Kidney epithelial cell (primary cell): ENCODE results near the gene RET. TPM values are rescaled to one million over a fixed set of nuclear protein-coding genes. Genes with fewer than 3 reads are reported as not detected.
A peak's percentile ranks its signal among the peaks of the same experiment; 100 is the strongest.

Experiments
- DNase-seq: peaks from one replicate; pipeline ENCODE4 v3.0.0-alpha.2; 2010; ENCODE audit warnings: low read depth
- H3K27me3 ChIP-seq: 2 replicates; pipeline ENCODE4 v1.6.0; 2011; ENCODE audit warnings: low read length; ENCODE audit not compliant: control insufficient read depth, insufficient read depth
- H3K36me3 ChIP-seq: 2 replicates; pipeline ENCODE4 v1.5.1; 2011; ENCODE audit warnings: low read length; ENCODE audit not compliant: control insufficient read depth, insufficient read depth
- H3K4me3 ChIP-seq: 2 replicates; pipeline ENCODE4 v1.5.1; 2011; ENCODE audit warnings: low read depth, mild to moderate bottlenecking, control low read depth, low read length
- total RNA-seq: library from RNA; depleted of rRNA; stranded (reverse); fragments of >200 nt; gene quantifications from 2 replicates; pipeline ENCODE4 v1.2.3, GENCODE V29; 2015
- TF ChIP-seq, protein P1 (sequence below): IDR thresholded peaks from 2 replicates; pipeline ENCODE4 v1.5.1; 2011; ENCODE audit warnings: mild to moderate bottlenecking, moderate library complexity, low read length, control low read depth, inconsistent platforms; ENCODE audit not compliant: insufficient read depth, poor library complexity, severe bottlenecking

RET gene
- total RNA-seq, 1 donor from 2014 or later, result 3.7 TPM

DNA sequence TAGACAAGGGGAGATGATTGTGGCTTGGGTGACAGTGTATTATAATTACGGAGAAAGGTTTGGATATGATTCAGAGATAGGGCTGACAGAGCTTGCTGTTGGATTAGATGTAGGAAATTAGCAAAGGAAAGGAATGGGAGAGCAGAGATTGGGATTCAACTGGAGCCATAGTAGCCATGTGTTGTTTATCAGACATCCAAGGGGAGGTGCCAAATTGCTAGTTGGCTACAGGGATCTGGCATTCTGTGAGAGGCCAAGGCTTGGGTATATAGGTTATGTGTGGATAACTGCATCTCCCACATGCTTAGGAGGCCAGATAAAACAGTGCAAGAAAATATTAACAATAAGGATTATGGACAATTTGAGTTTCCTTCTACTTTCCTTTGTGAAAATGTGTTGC lies 96.3 kb downstream of the RET start:
- TF ChIP-seq, protein P1, sequence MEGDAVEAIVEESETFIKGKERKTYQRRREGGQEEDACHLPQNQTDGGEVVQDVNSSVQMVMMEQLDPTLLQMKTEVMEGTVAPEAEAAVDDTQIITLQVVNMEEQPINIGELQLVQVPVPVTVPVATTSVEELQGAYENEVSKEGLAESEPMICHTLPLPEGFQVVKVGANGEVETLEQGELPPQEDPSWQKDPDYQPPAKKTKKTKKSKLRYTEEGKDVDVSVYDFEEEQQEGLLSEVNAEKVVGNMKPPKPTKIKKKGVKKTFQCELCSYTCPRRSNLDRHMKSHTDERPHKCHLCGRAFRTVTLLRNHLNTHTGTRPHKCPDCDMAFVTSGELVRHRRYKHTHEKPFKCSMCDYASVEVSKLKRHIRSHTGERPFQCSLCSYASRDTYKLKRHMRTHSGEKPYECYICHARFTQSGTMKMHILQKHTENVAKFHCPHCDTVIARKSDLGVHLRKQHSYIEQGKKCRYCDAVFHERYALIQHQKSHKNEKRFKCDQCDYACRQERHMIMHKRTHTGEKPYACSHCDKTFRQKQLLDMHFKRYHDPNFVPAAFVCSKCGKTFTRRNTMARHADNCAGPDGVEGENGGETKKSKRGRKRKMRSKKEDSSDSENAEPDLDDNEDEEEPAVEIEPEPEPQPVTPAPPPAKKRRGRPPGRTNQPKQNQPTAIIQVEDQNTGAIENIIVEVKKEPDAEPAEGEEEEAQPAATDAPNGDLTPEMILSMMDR, result no peak
- no peak overlapping the region for H3K4me3 ChIP-seq
- no peaks in the 10 kb centered on the region for H3K36me3 ChIP-seq
- DNase-seq, result no peak
- no peaks in the 10 kb centered on the region for H3K27me3 ChIP-seq

- Histone ChIP-seq H3K4me3 (no peak overlapping the region), H3K36me3 (peaks cover 1% of the 10 kb centered on the region), H3K27me3 (no peaks in the 10 kb centered on the region)
- TF ChIP-seq, protein P1, result no peak
- no peak for DNase-seq
These were observed 98.1 kb downstream of the RET start for GRCh38 chr10:43174969-43175368.

GRCh38 chr10:43176271-43176670 lies 99.4 kb downstream of the RET start:
- DNase-seq, result peak; percentile 28
- Histone ChIP-seq H3K4me3 (no peak overlapping the region), H3K27me3 (no peaks in the 10 kb centered on the region), H3K36me3 (peaks cover 1% of the 10 kb centered on the region)
- TF ChIP-seq, protein P1, result no peak

DNA sequence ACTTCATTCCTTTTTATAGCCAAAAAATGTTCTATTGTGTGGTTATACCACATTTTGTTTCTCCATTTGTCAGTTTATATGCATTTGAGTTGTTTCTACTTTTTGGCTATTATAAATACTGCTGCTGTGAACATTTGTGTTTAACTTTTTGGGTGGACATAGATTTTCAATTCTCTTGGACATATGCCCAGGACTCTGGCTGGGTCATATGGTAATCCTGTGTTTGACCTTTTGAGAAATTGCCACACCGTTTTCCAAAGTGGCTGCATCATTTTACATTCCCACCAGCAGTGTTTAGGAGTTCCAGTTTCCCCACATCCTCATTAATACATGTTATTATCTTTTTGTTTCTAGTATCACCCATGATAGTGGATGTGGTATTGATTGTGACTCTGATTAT lies 100.7 kb downstream of the RET start:
- TF ChIP-seq, protein P1, result no peak

More for the DNA sequence above, 100.7 kb downstream of the RET start:
- DNase-seq, result no peak
- H3K27me3 ChIP-seq, result no peaks in the 10 kb centered on the region
- peaks cover 1% of the 10 kb centered on the region for H3K36me3 ChIP-seq
- H3K4me3 ChIP-seq, result no peak overlapping the region

Other genes with a start within 250 kb of the RET start
- gene CSGALNACT2, start 61.4 kb downstream of the RET start, total RNA-seq, result 16.0 and 17.3 TPM in 2 replicates
- gene RASGEF1A, start 190.0 kb downstream of the RET start, total RNA-seq, result 2.1 and 3.6 TPM in 2 replicates